SJSA1 (cell line): ENCODE measurements around the gene SERPINA9. TPM values are rescaled to one million over a fixed set of nuclear protein-coding genes. Genes with fewer than 3 reads are reported as not detected.

Experiments
- total RNA-seq: library from RNA; depleted of rRNA; stranded (reverse); fragments of >200 nt; shearing (Covaris generic); gene quantifications from 2 replicates; pipeline ENCODE4 v1.2.3, GENCODE V29; 2014; rRNA removed

The SERPINA9 gene
- total RNA-seq, 1 experiment from 2014 or later = not detected

Other genes starting within 250 kb of the SERPINA9 start
- gene SERPINA10, start 182.9 kb downstream of the SERPINA9 start, total RNA-seq = not detected in 2 replicates
- not detected in 2 replicates for gene SERPINA6, start 152.9 kb downstream of the SERPINA9 start, total RNA-seq
- not detected in 2 replicates for gene SERPINA2, start 109.5 kb downstream of the SERPINA9 start, total RNA-seq
- gene SERPINA1, start 87.6 kb downstream of the SERPINA9 start, total RNA-seq = 3.9 and 6.9 TPM in 2 replicates
- not detected in 2 replicates for gene SERPINA11, start 23.4 kb downstream of the SERPINA9 start, total RNA-seq
- not detected in 2 replicates for gene SERPINA12, start 33.3 kb upstream of the SERPINA9 start, total RNA-seq
- not detected in 2 replicates for gene SERPINA4, start 85.2 kb upstream of the SERPINA9 start, total RNA-seq
- 0.42 TPM in 1 of 2 replicates, not detected in the other for gene SERPINA5, start 105.2 kb upstream of the SERPINA9 start, total RNA-seq
- gene SERPINA3, start 136.2 kb upstream of the SERPINA9 start, total RNA-seq = 0.13 and 0.95 TPM in 2 replicates